Tibial artery (tissue), 4 donors: ENCODE results near the gene NDOR1.

Source experiments
- DNase-seq, 2 donors: peaks; one replicate each; pipeline ENCODE4 v3.0.0-alpha.2; 2019
- H3K27ac ChIP-seq, 2 donors: fragments of 200-600 bp; sonication (generic) in 1 of 2; 1 replicate in 1 of 2; 2 replicates in 1 of 2; pipeline ENCODE4 v1.5.1; 2018 to 2019; ENCODE audit warnings: mild to moderate bottlenecking in 1 of 2
- H3K27me3 ChIP-seq, 2 donors: fragments of 200-600 bp; sonication (generic) in 1 of 2; one replicate each; pipeline versions ENCODE4 v1.5.1 to v1.6.0; 2016 to 2019
- H3K36me3 ChIP-seq, 3 donors: fragments of 200-600 bp; sonication (generic) in 2 of 3; one replicate each; pipeline ENCODE4 v1.5.1; 2016 to 2019; ENCODE audit warnings: mild to moderate bottlenecking in 2 of 3
- H3K4me1 ChIP-seq, 4 donors: fragments of 200-600 bp; sonication (generic) in 2 of 4; 1 replicate in 3 of 4; 2 replicates in 1 of 4; pipeline ENCODE4 v1.5.1; 2016 to 2019
- H3K4me3 ChIP-seq, 2 donors: fragments of 200-600 bp; sonication (generic) in 1 of 2; 1 replicate in 1 of 2; 2 replicates in 1 of 2; pipeline ENCODE4 v1.5.1; 2018 to 2019; ENCODE audit warnings: mild to moderate bottlenecking in 2 of 2
- H3K9me3 ChIP-seq, 3 donors: fragments of 200-600 bp; sonication (generic) in 1 of 3; one replicate each; pipeline ENCODE4 v1.5.1; 2016 to 2019
- CTCF ChIP-seq, 2 experiments: fragments of 200-600 bp in 1 of 2; fragments of 450-650 bp in 1 of 2; IDR thresholded peaks; one replicate each; pipeline ENCODE4 v1.5.1; 2017 to 2019; ENCODE audit warnings: antibody characterized with exemption in 2 of 2, mild to moderate bottlenecking in 1 of 2, moderate library complexity in 1 of 2
- intact Hi-C: fragments of 100-400 bp; cut with DNase I; formaldehyde crosslinking; loops from one replicate; pipeline ENCODE4 v1.15.0; 2023; ENCODE audit warnings: low total_unique reads

Gene NDOR1

GRCh38 chr9:137194388-137194787 lies 11.1 kb upstream of the NDOR1 start:
- intact Hi-C loops, result no loop called here
- peaks cover 10 to 66% (median 31%) of the 10 kb centered on the region in 4 donors for H3K4me1 ChIP-seq
- H3K4me3 ChIP-seq, result no peak overlapping the region
- DNase-seq, result no peak
- H3K27me3 ChIP-seq, result no peaks in the 10 kb centered on the region
- no peak overlapping the region for H3K27ac ChIP-seq
- TF ChIP-seq CTCF (IDR thresholded peaks at IDR 0.05), result no peak
- H3K9me3 ChIP-seq, result no peaks in the 10 kb centered on the region
- peaks cover 6 to 29% (median 21%) of the 10 kb centered on the region in 3 donors for H3K36me3 ChIP-seq

GRCh38 chr9:137194909-137195308 lies 10.6 kb upstream of the NDOR1 start:
- no peak for DNase-seq
- H3K4me1 ChIP-seq, result peaks cover 7 to 66% (median 31%) of the 10 kb centered on the region in 4 donors
- H3K27me3 ChIP-seq, result no peaks in the 10 kb centered on the region
- no peak overlapping the region for H3K27ac ChIP-seq
- no peak for TF ChIP-seq CTCF (IDR thresholded peaks at IDR 0.05)
- no peak overlapping the region for H3K4me3 ChIP-seq
- intact Hi-C loops, result no loop called here
- peaks cover 6 to 27% (median 20%) of the 10 kb centered on the region in 3 donors for H3K36me3 ChIP-seq
- no peaks in the 10 kb centered on the region for H3K9me3 ChIP-seq

DNA sequence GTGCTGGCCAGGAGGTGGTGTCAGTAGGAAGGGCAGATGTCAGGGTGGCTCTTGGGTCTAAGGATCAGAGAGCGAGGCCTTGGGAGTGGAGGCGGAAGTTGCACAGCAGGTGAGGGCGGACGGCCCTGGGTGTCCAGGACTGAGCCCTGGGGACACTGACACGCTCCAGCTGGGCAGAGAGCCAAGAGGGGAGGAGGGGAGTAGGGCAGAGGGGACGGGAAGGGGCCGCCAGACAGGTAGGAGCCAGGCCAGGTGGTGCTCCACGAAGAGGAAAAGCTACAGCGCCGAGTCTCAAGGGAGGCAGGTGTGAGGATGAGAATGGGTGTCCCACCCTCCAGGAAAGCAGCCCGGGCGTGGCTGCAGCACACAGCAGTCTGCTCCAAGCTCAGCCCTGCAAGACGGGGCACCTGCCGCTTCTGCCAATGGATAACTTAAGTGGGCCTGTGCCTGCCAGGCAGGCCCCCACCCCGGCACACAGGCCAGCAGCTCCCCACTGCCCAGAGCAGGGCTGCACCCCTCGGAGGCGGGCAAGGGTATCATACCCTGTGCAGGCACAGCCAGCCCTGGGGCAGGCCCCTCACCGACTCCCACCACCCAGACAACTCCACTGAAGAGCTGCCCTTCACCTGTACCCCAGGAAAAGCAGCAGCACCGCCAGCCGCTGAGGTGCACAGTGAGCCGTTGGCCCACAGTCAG lies 9.8 kb upstream of the NDOR1 start:
- no peak overlapping the region for H3K4me3 ChIP-seq
- H3K4me1 ChIP-seq, result peaks cover 4 to 58% (median 24%) of the 10 kb centered on the region in 4 donors
- no peak for TF ChIP-seq CTCF (IDR thresholded peaks at IDR 0.05)
- intact Hi-C loops, result no loop called here
- H3K27me3 ChIP-seq, result no peaks in the 10 kb centered on the region
- no peak for DNase-seq
- no peak overlapping the region for H3K27ac ChIP-seq
- H3K9me3 ChIP-seq, result no peaks in the 10 kb centered on the region
- H3K36me3 ChIP-seq, result peaks cover under 1 to 19% (median 12%) of the 10 kb centered on the region in 3 donors

DNA sequence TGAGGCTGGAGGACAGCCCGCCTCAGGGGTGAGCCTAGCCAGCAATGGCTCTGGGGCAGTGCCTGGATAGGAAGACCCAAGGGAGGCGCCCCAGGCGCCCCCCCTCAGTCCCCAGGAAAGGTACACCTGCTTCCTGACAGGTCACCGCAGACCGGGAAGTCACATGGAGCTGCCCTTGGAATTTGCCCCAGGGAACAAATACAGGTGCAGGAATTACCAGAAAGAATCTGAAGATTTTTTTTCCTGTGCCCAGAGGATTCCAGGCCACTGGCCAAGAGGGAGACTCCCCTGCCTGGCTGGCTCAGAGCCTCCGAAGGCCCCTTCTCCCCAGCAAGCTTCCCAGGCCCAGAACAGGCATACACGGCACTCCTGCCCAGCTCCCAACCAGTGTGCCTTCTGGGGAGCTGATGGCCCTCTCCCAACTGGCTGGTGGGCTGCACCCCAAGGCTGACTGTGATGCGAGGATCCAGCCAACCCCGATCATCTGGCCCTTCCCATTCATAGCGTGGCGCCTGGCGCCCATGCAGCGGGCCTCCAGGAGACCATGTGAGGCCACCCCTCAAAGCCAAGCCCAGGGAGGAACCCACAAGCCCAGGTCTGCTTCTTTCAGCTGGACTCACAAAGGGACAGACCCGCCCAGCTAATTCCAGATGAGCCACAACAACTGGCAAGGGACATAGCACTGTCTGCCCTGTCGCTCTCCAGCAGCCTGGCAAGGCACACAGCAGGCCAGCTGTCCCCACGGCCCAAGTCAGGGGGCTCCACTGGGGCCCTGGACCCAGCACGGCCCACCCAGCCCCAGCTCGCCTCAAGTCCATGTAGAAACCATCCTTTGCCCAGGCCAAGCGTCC lies 7.2 kb upstream of the NDOR1 start:
- intact Hi-C loops, result no loop called here
- no peak for TF ChIP-seq CTCF (IDR thresholded peaks at IDR 0.05)
- peaks cover 4 to 78% (median 38%) of the 10 kb centered on the region in 4 donors for H3K4me1 ChIP-seq
- no peaks in the 10 kb centered on the region for H3K27me3 ChIP-seq
- H3K4me3 ChIP-seq, result no peak overlapping the region
- H3K9me3 ChIP-seq, result no peaks in the 10 kb centered on the region
- no peaks in the 10 kb centered on the region for H3K36me3 ChIP-seq
- DNase-seq, result no peak
- H3K27ac ChIP-seq, result no peak overlapping the region

- Histone ChIP-seq H3K27ac (no peak overlapping the region), H3K9me3 (no peaks in the 10 kb centered on the region), H3K36me3 (no peaks in the 10 kb centered on the region), H3K4me3 (peak overlapping the region in 1 of 2 donors; percentile 62), H3K27me3 (no peaks in the 10 kb centered on the region), H3K4me1 (peaks cover 4 to 82% (median 42%) of the 10 kb centered on the region in 4 donors)
- intact Hi-C loops, result no loop called here
- TF ChIP-seq CTCF (IDR thresholded peaks at IDR 0.05), result no peak
- no peak for DNase-seq
Observed at GRCh38 chr9:137198902-137199283, 6.6 kb upstream of the NDOR1 start.
